GM19455 (cell line): ENCODE results near the gene INSIG1.

Experiments used
- ATAC-seq: cut with Tn5 transposase; IDR thresholded peaks from one replicate; pipeline ENCODE4 v1.9.1; 2021; ENCODE audit not compliant: unreplicated experiment

Gene INSIG1

DNA sequence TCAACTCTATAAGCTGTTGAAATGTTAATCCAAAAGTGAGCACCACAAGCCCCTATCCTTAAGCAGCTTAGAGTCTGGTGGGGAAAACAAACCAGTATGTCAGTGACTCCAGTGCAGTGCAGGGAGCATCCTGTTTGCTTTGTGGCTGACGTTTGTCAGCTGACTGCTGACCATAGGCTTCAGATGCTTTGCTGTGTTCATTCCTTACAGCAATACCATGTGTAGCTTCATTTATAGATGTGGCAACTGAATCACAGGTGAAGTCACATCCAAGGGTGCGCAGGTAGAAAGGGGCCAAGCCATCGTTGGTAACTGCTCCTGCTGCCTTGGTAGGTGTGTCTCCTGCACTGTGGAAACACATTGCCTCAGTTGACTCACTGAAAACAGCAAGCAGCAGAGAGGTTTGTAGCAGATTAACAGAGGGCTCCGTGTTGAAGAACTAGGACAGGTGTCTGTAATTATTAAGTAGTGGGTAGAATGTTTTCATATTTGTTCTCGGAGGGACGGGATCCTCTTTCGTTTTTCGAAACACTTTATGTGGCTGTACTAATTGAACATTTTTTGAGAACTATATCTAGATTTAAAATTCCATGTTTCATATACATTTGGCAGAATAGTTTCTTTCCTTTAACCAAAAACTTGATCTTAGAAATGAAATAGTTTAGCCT lies 2.0 kb downstream of the INSIG1 start:
- no peak for ATAC-seq

DNA sequence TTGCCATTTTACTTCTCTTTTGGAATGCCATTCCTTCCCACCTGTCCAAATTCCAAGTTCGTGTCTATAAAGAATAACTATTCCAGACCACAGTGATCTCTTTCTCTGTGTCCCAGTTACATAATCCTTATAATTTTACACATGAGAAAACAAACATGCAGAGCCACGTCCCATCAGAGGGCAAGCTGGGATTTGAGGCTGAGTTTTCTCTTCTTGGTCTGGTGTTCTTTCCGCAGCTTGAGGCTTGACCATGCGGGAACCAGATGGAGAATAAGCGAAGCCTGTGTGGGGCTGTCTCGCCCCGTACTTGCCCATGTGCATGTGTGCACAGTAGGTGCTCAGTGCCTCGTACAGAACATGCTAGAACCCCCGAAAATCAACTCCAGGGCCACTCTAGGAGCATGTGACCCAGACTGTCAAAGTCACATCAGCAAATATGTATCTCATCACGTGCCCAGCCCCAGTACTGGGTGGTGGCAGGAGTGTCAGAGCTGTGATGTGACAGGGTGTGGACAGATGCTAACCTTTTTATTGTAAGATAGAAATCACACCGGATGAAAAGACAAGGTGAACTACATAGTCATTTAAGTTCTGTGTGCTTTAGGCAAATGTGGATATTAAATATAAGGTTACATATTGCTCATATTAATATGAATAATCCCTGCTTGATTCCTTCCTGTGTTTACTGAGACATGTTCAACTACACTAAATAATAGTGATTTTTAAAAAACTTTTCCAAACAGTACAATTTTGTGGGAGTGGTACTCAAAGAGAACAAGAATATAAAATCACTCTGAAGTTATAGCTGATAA lies 3.2 kb downstream of the INSIG1 start:
- ATAC-seq = no peak

DNA sequence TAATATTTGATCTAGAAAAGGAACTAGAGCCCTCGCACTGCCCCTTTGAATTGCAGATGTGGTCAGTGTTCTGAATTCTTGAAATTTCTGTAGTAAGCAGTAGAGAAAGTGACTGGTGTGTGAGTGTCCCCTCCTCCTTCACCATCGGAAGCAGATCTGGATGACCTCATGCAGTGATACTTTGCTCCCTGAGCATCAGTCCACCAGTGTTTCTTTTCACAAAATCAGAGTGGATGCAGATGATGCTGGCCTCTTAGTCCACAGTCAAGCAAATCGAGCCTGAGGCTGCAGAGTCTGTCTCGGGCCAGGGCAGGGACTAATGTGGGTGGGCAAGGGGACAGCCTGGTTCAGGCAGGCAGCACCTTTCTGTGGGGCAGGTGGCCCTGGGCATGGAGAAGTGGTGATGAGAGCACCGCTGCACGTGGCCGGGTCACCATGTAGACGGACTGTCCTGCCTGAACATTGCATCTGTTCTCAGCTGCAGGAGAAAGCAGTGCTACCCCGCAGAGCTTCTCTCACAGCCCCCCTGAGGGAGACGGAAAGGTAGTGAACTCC lies 5.4 kb downstream of the INSIG1 start:
- no peak for ATAC-seq

DNA sequence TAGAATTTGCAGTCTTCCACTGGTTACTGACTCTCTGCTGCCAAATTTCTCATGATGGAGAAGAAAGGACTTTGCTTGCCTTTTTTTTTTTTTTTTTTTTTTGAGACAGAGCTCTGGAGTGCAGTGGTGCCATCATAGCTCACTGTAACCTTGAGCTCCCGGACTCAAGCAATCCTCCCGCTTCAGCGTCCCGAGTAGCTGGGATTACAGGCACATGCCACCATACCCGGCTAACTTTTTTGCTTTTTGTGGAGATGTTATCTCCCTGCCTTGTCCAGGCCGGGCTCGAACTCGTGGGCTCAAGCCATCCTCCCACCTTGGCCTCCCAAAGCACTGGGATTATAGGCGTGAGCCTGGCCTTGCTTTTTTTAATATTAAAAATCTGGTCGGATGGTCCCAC lies 6.2 kb downstream of the INSIG1 start:
- ATAC-seq = no peak

DNA sequence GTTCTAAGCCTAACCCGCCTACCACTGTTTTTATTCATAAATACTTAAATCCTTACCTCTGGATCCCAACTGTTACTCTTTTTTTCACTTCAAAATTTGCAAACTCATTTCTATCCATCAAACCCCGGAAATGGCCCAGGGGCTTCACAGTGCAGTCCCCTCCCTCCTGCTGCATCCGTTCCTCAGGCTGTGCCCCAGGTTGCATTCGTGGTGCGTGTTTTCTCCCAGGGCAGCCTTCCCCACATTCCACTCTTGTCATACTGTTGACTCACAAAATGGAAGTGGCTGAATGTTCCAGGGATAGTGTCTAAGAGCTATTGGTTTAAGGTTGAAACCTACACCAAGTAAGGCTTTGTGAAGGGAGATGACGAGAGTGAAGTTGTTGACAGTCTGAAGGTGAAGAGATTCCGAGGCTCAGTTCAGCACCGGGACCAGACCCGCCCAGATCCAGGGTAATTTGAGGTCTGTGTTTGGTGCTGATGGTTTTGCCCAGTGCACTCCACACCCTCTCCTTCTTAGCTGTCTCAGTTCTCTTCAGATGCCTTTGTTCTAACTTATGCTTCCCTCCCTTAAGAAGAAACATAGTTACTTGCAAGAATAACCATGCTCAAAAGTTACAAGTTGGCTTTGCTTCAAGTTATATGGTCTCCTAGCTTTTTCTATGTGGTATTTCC lies 7.7 kb downstream of the INSIG1 start:
- no peak for ATAC-seq

DNA sequence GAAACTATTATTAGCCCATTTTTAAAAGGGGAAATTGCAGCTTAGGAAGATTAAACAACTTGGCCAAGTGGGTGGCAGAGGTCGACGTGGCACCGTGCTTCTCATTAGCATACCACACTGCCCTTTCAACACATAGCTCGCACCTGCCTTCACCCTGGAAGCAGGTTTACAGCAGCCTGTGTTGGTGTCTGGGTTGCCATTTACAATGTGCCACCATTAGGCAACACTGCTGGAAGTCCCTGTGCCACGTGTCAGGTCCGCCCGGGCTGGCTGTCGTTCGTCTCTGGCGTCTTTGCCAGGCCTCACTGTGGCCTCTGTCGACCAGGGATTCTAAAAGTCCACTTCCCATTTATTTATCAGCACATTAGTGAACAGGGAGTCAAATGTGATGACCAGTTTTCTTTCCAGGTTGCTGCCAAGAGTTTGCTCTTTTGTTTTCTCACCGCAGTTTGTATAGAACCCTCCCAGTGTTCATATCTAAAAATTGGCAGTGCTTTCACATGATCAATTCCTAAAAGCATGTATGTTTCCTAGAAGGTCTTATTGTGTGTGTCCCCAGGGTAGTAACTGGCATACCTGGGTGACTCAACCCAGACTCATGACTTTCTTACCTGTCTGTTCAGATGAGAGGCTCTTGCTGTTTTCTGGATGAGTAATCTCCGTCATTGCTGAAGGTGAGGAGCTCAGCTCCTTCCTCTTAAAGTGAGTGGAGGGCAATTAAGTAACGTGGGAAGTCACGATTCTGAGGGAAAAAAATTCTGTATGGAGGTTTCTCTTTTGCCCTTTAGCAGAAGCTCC lies 9.2 kb downstream of the INSIG1 start:
- ATAC-seq = no peak

DNA sequence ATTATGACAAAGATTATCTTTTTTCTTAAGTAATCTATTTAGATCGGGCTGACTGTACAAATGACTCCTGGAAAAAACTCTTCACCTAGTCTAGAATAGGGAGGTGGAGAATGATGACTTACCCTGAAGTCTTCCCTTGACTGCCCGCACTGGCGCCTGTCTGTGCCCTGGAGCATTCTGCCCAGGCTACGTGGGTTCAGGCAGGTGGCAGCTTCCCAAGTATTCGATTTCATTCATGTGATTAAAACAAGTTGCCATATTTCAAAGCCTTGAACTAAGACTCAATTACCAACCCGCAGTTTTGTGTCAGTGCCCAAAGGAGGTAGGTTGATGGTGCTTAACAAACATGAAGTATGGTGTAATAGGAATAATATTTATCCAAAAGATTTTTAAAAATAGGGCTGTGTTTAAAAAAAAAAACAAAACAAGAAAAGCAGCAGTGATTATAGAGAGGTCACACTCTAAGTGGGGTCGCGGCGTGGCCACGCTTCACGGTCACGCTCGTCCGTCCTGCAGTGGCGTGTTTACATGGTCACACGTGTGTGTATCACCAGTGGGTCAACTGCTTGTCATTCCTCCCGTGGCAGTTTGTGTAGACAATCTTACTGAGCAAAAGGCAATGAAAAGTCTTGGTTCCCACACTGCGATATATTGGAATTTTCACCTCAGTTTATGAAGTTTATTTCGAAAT lies 10.8 kb downstream of the INSIG1 start:
- no peak for ATAC-seq

DNA sequence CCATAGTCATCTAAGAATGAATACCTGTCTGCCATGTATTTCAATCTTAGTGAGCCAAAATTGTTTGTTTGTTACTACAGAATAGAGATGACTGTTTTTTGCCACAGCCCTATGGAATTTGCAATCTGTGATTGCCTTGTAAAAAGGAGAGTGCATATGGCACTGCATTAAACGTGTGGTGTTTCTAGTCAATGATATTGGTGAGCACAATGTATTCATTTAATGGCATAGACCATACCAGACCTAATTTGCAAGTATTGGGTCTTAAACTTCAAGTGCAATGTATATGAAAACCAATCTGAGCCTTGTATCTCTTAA lies 11.3 kb downstream of the INSIG1 start:
- ATAC-seq = no peak

DNA sequence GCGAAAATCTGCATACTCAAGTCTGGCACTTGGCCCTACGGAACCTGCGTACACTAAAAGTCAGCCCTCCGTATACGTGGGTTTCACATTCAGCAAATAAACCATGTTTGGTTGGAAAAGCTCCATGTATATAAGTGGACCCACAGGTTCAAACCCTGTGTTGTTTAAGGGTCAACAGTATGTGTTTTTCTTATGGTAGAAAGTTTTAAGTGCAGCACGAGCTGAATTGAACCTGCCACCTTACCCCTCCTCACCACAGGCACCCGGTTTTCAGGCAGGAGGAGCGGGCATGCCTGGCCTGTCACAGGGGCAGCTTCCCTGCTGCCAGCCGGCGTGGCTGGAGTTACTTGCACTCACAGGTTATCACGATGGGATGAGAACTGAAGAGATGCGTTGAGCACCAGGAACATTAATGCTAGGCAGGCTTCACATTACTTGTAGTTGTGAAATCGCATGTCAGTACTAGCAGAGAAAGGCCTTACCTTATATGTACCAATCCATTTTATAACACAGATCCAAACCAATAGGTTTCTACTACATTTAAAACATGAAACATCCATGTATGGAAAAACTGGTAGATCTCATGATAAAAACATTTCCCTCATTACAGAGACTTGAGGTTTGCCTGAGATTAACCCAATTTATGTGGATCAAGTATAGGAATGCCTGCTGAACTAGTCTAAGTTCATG lies 12.9 kb downstream of the INSIG1 start:
- no peak for ATAC-seq

DNA sequence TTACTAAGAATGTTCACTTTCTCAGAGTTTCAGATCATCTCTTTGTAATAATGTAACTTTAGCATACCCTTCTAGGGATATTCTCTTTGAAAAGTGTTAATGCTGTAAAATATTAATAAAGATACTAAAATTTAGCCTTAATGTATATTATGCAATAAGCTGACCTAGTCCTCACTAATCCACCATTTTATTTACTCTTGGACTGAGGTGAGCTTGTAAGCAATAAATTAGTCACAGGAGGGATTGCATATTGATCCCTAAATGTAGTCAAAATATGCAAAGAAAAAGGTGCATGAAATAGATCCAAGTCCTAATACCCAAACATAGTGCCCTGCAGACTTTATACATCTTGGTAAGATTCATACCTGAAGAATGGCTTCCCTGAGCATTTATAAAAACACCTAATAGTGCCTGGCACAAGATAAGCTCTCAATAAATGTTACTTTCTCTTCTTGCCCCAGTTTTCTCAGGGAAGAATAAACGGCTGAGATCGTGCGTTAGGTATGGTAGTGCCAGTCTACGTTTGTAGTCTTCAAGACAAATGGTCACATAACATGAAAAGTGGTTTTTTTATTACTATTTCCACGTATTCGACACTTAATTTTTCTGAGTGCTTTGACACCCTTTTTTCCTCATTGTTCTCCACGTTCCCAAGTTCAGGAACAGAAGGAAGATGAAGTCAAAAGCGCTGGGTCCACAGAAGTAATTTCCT lies 14.3 kb downstream of the INSIG1 start:
- ATAC-seq = no peak

DNA sequence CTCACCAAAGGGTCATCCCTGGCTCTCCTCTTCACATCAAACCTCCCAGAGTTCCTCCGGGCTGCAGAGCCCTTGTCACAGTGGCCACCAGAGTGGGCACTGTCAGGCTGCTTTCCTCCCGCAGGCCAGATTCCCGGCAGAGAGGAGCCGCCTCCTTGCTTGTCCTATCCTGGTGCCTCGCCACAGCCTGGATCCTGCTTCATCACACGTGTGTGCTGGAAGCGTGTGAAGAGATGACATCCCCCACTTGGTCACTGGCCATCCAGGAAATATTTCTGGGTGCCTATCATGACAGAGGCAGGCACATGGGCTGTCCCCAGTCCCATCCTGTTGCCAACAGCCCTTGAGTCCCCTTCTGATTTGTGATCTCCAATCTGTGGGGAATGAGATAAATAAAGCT lies 15.0 kb downstream of the INSIG1 start:
- ATAC-seq = no peak

DNA sequence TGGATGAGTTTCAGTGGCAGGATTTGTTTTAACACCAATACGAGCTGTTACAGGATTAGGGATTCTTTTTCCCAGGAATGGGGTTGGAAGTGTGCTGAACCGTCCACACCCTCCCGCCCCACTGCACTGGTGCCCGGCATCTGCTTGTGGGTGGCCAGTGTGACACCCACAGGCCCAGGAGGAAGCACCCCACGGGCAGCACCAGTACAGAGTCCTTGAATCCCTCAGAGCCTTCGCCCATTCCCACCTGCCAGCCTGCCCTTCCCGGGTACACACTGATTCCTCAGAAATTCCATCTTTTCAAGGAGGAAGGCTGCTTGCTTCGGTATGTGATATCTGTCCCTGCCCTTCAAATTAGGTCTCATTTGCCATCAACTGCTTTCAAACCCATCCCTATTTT lies 15.4 kb downstream of the INSIG1 start:
- ATAC-seq = no peak

DNA sequence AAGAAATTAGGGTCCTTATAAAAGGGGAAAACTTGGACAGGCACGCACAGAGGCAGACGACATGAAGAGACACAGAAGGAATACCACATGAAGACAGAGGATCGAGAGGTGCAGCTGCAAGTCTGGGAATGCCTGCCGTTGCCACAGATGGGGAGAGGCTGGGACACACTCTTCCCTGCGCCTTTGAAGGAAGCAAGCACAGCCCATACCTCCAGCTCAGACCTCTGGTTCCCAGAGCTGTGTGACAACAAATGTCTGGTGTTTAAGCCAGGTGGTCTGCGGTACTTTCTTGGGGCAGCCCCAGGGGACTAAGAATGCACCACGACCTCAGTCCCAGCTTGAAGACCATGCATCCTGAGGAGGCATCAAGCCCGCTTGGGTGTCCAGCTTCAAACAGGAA lies 18.3 kb downstream of the INSIG1 start:
- ATAC-seq = no peak

DNA sequence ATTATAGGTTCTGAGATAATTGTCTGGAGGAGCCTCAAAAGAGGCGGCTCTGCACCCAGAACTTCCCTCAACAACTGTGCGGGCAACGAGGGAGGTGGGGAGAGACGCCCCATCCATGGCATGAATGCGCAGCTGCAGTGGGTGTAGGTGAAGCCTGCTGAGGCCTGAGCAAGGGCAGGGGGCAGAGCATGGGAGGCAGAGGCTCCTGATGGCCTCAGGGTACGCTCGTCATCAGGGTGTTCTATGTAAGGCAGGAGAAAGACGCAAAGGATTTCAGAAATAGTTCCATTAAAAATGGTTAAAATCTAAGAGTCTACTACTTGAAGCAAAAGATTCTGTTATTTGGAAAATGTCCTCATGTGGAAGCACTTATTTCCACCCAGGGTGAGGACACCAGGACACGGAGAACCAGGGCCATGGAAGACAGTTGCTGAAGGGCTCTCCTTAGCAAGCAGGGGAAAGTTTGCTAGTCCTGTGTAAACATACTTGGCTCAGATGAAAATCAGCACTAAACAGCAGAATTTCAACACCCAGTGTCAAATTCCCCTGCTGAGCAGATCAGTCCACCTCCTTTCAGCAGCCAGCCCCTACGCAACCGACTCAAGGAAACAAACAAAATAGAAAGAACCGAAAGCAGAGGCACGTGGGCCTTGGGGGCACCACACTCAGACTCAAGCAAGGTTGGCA lies 18.9 kb downstream of the INSIG1 start:
- no peak for ATAC-seq

DNA sequence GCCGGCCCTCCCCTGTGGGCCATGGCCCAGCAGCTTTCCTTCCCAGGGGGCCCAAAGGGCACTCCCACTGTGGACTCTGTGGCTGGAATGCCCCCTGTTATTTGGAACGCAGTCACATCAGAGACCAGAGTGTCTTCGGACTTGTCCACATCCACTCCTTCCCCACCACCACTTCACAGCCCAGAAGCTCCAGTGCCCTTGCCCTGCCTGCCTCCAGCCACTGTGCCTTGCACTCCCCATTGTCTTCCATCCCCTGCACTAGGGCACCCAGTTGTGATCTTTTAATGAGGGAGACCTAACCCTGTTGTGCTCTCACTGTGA lies 19.4 kb downstream of the INSIG1 start:
- no peak for ATAC-seq

DNA sequence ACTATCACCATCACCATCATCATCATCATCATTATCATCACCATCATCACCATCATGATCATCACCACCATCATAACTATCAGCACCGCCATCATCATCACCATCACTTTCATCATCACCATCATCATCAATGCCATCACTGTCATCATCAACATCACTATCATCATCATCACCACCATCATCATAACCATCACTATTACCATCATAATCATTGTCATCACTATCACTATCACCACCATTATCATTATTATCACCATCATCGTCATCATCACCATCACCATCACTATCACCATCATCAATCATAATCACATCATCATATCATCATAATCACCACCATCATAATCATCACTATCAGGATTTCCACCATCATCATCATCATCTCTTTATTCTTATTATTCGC lies 20.6 kb downstream of the INSIG1 start:
- no peak for ATAC-seq

DNA sequence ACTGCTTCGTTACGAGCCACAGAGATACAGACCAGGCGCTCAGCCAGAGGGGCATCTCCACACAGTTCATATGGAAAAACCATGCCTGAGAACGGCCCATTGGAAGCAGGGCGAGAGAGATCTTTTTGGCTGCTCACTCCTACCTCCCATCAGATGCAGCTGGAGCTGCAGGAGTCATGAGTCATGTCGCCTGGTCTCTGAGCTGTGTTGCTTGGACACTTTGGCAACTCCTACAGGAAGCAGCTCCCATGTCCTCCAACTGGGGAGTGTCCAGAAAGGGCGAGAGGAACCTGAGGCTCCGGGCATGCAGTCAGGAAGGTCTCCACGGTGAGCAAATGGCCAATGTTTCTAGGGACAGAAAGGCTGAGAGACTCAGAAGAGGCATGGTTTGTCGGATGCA lies 24.9 kb downstream of the INSIG1 start:
- no peak for ATAC-seq

DNA sequence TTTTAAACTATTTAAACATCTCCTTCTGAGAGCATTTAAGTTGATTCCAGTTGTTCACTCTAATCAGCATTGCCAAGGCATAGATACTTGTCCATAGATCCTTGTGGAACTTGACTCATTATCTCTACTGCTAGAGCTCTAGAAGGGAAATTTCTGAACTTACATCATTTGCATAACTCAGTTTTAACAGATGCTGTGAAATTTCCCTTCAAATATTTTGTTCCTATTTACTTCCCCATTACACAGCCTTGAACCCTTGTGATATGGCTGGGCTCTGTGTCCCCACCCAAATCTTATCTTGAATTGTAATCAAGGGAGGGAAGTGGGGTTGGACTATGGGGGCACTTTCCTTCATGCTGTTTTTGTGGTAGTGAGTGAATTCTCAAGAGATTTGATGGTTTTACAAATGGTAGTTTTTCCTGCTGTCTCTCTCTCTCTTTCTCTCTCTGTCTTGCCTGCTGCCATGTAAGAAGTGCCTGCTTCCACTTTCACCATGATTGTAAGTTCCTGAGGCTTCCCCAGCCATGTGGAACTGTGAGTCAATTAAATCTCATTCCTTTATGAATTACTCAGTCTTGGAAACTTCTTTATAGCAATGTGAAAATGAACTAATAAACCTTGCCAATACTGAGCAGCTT lies 25.4 kb downstream of the INSIG1 start:
- ATAC-seq = no peak
